Subcutaneous abdominal adipose tissue (tissue), 5 donors: Measurements from ENCODE around the gene PLIN3.
"Not testable (repeated sequence)": the region's sequence is repeated elsewhere in the genome, so short reads cannot be mapped to it uniquely, and the experiment has no call there.

Experiments used
- H3K27ac ChIP-seq: one replicate; pipeline ENCODE4 v1.7.0; 2013; ENCODE audit warnings: low read depth, mild to moderate bottlenecking, inconsistent platforms, low read length, moderate library complexity
- H3K27me3 ChIP-seq, 5 donors: one replicate each; pipeline ENCODE4 v1.7.0; 2013; ENCODE audit warnings: low read length in 5 of 5, inconsistent platforms in 1 of 5; ENCODE audit not compliant: control insufficient read depth in 5 of 5, insufficient read depth in 4 of 5
- H3K36me3 ChIP-seq, 5 donors: one replicate each; pipeline ENCODE4 v1.7.0; 2013; ENCODE audit warnings: low read length in 5 of 5; ENCODE audit not compliant: control insufficient read depth in 5 of 5, insufficient read depth in 5 of 5
- H3K4me1 ChIP-seq, 5 donors: one replicate each; pipeline ENCODE4 v1.7.0; 2013; ENCODE audit warnings: low read length in 5 of 5, mild to moderate bottlenecking in 3 of 5, moderate library complexity in 1 of 5; ENCODE audit not compliant: control insufficient read depth in 5 of 5, insufficient read depth in 5 of 5
- H3K4me3 ChIP-seq, 5 donors: one replicate each; pipeline ENCODE4 v1.7.0; 2013; ENCODE audit warnings: low read length in 5 of 5, low read depth in 1 of 5
- H3K9ac ChIP-seq, 5 donors: one replicate each; pipeline ENCODE4 v1.7.0; 2013; ENCODE audit warnings: low read length in 5 of 5, mild to moderate bottlenecking in 4 of 5, moderate library complexity in 3 of 5
- H3K9me3 ChIP-seq, 5 donors: one replicate each; pipeline ENCODE4 v1.7.0; 2013; ENCODE audit warnings: low read length in 5 of 5; ENCODE audit not compliant: control insufficient read depth in 5 of 5
- donor health status: healthy.
- donor health status: healthy.
- donor health status: healthy.
- donor health status: healthy.
- donor health status: healthy.

Gene PLIN3

DNA sequence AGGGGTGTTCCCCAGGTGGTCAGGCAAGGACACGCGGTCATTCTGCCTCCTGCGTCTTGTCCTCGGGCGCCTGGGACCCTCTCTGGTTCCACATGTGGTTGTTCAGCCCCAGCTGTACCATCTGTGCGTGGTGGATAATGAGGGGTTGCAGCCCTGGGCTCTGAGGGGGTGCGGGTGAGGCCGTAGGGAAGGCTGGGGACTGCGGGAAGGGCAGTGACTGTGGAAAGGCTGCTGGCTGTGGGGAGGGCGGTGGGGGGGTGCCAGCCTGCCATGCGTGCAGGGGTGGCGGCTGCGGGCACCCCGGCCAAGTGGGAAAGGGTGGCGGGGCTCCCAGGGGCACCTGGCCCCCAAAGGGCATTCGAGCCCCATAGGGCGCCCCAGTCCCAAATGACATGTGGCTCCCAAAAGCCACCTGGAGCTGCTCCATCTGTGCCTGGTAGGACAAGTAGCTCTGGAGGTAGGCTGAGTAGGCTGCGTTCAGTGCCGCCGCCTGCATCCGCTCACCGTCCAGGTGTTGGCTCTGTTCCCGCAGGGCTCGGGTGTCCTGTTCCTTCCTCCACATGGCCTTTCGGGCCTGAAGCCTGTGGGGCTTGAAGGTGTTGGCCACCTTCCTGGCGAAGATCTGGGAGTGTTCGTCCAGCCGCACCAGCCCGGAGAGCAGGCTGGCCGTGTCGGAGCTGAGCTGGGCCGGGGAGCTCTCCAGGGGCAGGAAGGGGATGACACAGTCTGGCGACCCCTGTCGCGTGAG lies 51.1 kb downstream of the PLIN3 start:
- Histone ChIP-seq H3K4me3 (peak overlapping the region in 4 of 5 donors; percentile 40 to 57 (median 52)), H3K9me3 (no peaks in the 10 kb centered on the region), H3K36me3 (peaks cover 0 to 35% (median 28%) of the 10 kb centered on the region in 5 donors), H3K27ac (peak overlapping the region; percentile 37), H3K27me3 (no peaks in the 10 kb centered on the region), H3K9ac (peak overlapping the region in 3 of 5 donors; percentile 45 to 73 (median 70)), H3K4me1 (peaks cover 3 to 28% (median 17%) of the 10 kb centered on the region in 5 donors)

DNA sequence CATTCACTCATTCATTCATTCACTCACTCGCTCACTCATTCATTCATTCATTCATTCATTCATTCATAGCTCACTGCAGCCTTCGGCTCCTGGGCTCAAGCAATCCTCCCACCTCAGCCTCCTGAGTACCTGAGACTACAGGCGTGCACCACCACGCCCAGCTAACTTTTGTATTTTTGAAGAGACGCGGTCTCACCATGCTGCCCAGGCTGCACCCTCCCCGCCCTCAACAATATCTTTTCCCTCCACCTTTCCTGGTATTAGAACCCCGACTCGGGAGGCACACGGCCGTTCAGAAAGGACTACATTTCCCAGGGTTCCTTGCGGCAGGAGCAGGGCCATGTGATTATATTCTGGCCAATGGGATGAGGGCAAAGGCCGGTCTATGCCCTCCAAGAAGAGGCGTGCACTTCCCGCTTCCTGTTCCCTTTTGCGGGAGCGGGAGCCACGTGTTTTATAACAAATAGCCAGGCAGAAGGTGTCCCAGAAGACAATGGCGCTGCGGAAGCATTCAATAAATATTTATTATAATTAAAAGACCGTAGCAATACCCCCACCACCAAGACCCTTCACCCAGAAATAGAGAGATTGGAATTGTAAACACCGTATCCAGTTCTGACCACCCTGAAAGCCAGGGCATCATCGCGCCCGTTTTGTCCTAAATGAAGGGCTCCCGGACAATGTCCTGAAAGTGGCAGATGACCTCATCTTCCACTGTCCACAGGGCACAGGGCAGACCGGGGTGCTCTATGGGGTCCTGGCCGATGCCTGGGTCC lies 51.9 kb downstream of the PLIN3 start:
- H3K9ac ChIP-seq: peak overlapping the region in 4 of 5 donors; percentile 9 to 73 (median 58)
- peaks cover 3 to 28% (median 17%) of the 10 kb centered on the region in 5 donors for H3K4me1 ChIP-seq
- no peaks in the 10 kb centered on the region for H3K9me3 ChIP-seq
- no peaks in the 10 kb centered on the region for H3K27me3 ChIP-seq
- peaks cover 0 to 33% (median 28%) of the 10 kb centered on the region in 5 donors for H3K36me3 ChIP-seq
- H3K27ac ChIP-seq: peak overlapping the region; percentile 37
- H3K4me3 ChIP-seq: peak overlapping the region; percentile 33 to 66 (median 50)

GRCh38 chr19:4814625-4815425 lies 52.6 kb downstream of the PLIN3 start:
- no peaks in the 10 kb centered on the region for H3K9me3 ChIP-seq
- H3K9ac ChIP-seq: no peak overlapping the region
- peak overlapping the region in 1 of 5 donors; percentile 66 for H3K4me3 ChIP-seq
- H3K27ac ChIP-seq: no peak overlapping the region
- no peaks in the 10 kb centered on the region for H3K27me3 ChIP-seq
- H3K36me3 ChIP-seq: peaks cover 0 to 33% (median 28%) of the 10 kb centered on the region in 5 donors
- peaks cover 3 to 29% (median 17%) of the 10 kb centered on the region in 5 donors for H3K4me1 ChIP-seq

- H3K4me3 ChIP-seq: no peak overlapping the region
- no peak overlapping the region for H3K27ac ChIP-seq
Measured at GRCh38 chr19:4811328-4812131, 55.9 kb downstream of the PLIN3 start.

GRCh38 chr19:4807188-4807587 lies 60.3 kb downstream of the PLIN3 start:
- Histone ChIP-seq H3K9me3 (no peaks in the 10 kb centered on the region), H3K27me3 (no peaks in the 10 kb centered on the region), H3K27ac (no peak overlapping the region), H3K9ac (no peak overlapping the region), H3K4me1 (peaks cover 0 to 13% (median 6%) of the 10 kb centered on the region in 5 donors), H3K36me3 (no peaks in the 10 kb centered on the region), H3K4me3 (no peak overlapping the region)

More at GRCh38 chr19:4811328-4812131, 55.9 kb downstream of the PLIN3 start:
- H3K27me3 ChIP-seq: no peaks in the 10 kb centered on the region
- peaks cover 0 to 4% (median 2%) of the 10 kb centered on the region in 5 donors for H3K36me3 ChIP-seq
- H3K4me1 ChIP-seq: peaks cover 3 to 31% (median 20%) of the 10 kb centered on the region in 5 donors
- H3K9me3 ChIP-seq: no peaks in the 10 kb centered on the region
- H3K9ac ChIP-seq: no peak overlapping the region

DNA sequence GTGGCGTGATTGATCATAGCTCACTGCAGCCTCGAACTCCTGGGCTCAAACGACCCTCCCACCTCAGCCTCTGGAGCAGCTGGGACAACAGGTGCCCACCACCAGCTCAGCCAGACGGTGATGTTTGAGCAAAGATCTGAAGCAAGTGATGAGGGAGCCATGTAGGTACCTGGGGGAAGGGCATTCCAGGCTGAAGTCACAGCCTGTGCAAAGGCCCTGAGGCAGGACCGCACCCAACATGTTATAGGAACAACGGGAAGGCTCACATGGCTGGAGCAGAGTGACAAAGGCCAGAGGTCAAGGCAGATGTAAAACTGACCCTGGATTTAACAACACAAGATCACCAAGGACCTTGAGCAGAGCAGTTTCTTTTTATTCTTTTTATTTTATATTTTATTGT lies 61.1 kb downstream of the PLIN3 start:
- Histone ChIP-seq H3K9ac (no peak overlapping the region), H3K27ac (no peak overlapping the region), H3K27me3 (no peaks in the 10 kb centered on the region), H3K36me3 (no peaks in the 10 kb centered on the region), H3K4me1 (peaks cover 0 to 8% (median 6%) of the 10 kb centered on the region in 5 donors), H3K4me3 (no peak overlapping the region), H3K9me3 (no peaks in the 10 kb centered on the region)

DNA sequence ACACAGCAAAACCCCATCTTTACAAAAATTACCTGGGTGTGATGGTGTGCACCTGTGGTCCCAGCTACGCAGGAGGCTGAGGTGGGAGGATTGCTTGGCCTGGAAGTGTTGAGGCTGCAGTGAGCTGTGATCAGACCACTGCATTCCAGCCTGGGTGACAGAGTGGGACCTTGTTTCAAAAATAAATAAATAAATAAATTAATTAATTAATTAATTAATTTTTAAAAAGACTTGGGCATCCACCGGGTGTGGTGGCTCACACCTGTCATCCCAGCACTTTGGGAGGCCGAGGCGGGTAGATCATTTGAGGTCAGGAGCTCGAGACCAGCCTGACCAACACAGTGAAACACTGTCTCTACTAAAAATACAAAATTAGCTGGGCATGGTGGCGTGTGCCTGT lies 62.3 kb downstream of the PLIN3 start:
- not testable (repeated sequence) for H3K9ac ChIP-seq, H3K36me3 ChIP-seq, H3K27ac ChIP-seq, H3K4me3 ChIP-seq, H3K27me3 ChIP-seq, H3K4me1 ChIP-seq, H3K9me3 ChIP-seq

GRCh38 chr19:4803736-4804695 lies 63.5 kb downstream of the PLIN3 start:
- H3K27me3 ChIP-seq: no peaks in the 10 kb centered on the region

More at GRCh38 chr19:4803736-4804695, 63.5 kb downstream of the PLIN3 start:
- H3K27ac ChIP-seq: no peak overlapping the region
- peak overlapping the region in 1 of 5 donors; percentile 11 for H3K4me3 ChIP-seq
- no peaks in the 10 kb centered on the region for H3K9me3 ChIP-seq
- H3K4me1 ChIP-seq: peaks cover 0 to 6% (median 5%) of the 10 kb centered on the region in 5 donors
- no peak overlapping the region for H3K9ac ChIP-seq
- no peaks in the 10 kb centered on the region for H3K36me3 ChIP-seq
